ENCODE data around the gene ADAMTS10. TPM values are rescaled to one million over a fixed set of nuclear protein-coding genes. Genes with fewer than 3 reads are reported as not detected.
"Not testable (repeated sequence)": the region's sequence is repeated elsewhere in the genome, so short reads cannot be mapped to it uniquely, and the experiment has no call there.

The ADAMTS10 gene
- total RNA-seq, 1 experiment from 2014 or later, result not detected

DNA sequence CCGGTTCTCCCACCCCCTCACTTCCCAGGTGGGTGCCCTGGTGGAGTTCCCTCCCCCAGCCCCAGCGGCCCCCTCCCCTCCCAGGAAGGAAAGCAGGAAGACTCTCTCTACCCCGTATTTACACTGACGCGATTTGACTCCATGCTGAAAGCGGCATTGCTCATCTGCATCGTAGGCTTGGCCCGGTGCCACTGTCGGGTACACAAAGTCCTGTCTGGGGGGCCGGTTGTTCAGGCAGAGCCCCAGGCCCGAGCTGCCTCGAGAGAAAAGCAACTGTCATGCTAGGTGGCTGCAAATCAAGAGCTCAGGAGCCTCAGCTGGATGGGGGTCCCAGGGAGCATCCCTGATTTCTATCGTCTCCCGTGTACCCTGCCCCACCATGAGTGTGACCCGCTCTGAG, 14.9 kb downstream of the ADAMTS10 start:
- DNase-seq (ENCODE audit: low read depth), result no peak

DNA sequence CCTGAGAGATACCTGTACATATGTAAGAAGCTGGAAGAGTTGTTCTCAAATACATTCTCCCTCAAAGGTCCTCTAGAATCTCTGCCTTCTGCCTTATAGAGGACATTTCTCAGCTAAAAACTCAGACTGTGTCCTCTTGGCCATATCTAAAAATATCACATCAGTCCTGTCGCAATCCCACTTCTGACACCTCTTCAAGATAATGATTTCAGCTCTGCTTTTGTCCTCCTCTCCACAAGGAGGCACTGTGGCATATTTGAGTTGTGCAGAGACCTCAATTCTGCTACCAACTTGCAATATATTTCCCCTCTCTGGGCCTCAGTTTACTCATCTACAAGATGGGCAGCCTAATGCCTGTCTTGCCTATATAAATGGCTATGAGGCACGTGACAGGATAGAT, 16.6 kb downstream of the ADAMTS10 start:
- no peak for DNase-seq (ENCODE audit: low read depth)

DNA sequence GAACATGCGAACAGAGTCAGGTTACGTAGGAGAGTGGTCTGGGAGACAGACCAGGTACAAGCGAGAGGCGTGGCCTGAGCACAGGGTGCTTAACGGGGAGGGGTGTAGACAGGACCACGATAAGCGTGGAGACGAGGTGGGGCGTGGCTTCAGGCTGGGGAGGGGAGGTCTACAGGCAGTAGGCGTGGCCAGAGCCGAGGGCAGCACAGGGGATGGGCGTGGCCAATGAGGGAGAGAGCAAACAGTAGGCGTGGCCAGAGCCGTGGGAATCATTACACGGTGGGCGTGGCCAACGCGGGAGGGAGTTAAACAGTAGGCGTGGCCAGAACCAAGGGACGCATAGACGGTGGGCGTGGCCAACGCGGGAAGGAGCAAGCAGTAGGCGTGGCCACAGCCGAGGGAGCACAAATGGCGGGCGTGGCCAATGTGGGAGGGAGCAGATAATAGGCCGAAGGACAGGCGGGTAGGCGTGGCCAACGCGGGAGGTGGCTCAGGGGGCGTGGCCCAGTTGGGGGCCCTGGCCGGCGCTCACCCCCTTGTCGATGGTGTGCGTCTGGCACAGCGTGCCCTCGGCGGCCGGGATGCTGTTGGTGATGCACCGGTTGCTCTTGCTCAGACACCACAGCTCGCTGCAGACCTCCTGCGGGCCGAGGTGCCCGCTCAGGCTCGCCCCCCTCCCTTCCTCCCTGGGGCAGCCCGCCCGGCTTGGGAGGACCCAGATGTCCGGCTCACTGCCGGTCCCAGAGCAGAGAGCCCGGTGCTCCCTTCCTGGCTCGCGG, 18.1 kb downstream of the ADAMTS10 start:
- DNase-seq (ENCODE audit: low read depth), result peak; percentile 8

DNA sequence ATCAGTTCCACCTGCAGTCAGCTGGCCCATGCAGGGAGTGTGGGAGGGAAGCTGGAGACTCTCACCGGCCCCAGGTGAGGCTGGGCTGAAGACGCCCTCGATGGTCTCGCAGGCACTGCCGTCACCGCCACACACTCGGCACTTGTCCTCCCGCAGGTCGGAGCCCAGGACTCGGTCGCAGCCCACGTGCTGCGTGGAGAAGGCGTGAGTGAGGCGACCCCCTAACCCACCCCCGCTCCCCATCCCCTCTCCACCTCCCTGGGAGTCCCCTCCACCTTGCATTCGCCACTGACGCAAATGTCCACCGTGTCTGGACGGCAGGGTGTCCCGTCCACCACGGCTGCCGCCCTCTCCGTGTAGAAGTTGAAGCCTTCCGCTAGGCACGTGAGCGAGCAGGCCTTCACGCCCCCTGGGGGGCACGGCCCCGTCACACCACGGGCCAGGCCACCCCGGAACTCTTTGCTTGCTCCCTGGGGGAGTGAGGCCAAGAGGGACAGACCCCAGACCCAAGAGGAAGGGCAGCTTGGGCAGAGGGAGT, 21.3 kb downstream of the ADAMTS10 start:
- no peak for DNase-seq (ENCODE audit: low read depth)

DNA sequence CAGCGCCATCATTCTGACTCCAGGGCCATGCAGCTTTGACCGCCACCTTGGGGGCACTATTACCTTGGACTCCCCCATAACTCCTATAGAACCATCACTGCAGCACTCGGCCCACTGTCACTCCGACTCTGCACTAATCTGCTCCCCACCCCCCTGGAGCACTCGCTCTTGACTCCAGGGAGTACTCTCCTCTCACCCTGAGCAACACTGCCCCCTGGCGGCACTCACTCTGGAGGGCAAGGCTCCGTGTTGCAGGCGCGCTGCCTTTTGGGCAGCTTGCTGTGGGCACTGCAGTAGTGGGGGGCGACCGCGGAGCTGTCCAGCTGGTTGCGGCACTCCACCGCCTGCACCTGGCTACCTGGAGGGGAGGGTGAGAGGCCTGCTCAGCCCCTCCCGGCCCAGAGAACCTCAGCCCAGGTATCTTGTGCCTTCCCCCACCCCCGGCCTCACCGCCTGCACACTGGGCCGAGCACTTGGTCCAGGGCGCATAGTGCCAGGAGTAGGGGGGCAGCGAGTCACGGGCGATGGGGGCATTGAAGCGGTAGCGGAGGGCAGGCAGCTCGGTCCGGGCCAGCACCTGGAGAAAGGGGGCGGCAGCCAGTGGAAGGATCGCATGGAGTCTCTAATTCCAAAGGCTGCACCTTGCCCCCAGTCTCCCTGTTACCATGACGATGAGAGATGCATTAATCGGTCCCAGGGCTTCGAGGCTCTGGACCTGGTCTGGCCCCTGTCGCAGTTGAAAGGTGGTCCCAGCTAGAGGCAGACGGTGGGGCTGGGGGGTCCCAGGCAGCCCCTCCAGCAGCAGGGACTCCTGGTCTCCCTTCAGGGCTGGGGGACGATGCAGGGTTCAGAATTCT, 24.4 kb downstream of the ADAMTS10 start:
- no peak for DNase-seq (ENCODE audit: low read depth)

DNA sequence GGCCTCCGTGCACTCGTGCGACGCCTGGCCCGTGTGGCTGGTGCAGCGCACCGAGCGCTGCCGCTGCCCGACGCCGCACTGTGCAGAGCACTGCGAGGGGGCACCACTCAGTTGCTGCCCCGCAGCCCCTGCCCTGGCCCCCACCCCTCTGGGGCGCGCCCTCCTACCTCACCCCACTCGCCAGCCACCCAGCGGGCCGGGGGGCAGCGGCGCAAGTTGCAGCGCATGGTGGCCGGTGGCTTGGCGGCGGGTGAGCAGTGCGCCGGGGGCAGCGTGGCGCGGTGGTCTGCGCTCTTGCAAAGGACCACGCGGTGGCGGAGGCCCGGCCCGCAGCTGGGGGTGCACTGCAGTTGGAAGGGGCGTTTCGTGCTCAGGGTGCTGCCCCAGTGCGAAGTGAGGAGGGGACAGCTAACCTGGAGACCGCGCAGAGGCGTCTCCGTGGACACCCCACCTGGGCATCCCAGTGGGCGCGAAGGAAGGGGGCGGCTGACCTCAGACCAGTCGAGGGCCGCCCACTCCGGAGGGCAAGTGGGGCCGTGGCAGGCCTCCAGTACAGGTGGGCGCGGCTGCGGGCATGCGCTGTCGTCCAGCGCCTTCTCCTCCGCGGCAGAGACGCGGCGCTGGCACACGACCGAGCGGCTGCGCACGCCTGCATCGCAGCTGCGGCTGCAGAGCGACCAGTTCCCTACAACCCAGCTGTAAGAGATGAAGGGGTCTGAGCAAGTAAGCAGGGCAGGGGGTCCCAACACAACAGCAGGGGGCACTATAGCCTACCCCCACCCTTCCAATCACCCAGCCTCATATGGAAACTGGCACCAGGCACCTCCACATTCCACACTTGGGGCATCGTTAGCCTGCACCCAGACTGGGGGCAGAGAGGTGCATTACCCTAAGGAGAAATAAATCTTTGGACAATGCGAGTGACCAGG, 25.3 kb downstream of the ADAMTS10 start:
- no peak for DNase-seq (ENCODE audit: low read depth)

DNA sequence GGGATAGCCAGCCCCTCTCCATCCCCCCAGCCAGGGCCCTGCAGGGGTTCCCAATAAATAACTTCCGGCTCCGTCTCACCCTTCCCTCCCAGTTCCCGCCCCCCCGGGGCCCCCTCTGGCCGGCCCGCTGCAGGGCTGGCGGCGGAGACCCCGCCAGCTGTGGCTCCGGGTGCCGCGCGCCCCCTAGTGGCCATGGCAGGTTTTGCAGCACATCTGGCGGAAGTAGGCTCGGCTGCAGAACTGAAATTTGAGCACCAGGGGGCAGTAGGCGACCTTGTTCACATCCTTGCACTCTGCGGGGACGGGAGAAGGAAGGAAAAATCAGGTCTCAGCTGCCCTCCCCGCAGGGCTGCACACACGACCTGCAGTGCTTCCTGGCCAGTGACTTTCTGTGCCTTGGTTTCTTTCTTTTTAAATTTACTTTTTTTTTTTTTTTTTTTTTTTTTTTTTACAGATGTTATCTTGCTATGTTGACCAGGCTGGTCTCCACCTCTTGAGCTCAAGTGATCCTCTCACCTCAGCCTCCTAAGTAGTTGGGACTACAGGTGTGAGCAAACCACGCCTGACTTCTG, 29.7 kb downstream of the ADAMTS10 start:
- peak; percentile 71 for DNase-seq (ENCODE audit: low read depth)

DNA sequence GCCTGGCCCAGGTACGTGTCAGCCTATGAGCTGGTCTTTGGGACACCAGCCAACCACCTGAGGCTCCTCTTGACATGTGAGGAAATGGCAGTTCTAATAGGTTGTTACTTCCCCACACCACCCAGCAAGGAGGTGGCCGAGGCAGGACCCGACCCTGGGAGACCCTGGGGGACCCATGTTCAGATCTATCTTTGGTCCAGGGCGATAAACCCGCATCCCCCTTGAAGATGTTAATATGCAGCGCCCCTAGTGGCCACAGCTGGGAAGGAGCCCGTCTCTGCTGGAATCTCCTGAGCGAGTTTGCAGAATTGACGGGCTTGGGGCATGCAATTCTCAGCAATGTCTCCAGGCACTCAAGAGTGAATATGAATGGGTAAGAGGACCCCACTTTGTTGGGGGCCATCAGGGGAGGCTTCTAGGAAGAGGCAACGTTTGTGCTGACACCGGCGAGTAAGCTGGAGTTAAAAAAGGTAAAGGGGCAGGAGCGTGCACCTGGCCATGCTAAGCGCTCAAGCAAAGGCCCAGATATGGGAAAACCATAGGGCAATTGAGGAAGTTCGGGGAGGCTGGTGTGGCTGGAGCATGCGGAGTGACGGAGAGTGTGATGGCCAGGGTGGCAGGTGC, 31.8 kb downstream of the ADAMTS10 start:
- DNase-seq (ENCODE audit: low read depth), result peak; percentile 22

DNA sequence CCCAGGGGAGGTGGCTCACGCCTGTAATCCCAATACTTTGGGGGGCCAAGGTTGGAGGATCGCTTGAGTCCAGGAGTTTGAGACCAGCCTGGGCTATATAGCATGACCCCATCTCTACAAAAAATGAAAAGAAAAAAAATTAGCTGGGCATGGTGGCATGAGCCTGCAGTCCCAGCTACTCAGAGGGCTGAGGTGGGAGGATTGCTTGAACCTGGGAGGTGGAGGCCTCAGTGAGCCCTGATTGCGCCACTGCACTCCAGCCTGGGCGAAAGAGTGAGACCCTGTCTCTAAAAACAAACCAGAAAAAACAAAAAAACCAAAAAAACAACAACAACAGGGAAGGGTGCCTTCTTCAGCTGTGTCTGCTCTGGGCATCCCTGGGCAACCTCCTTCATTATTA, 32.8 kb downstream of the ADAMTS10 start:
- DNase-seq (ENCODE audit: low read depth), result no peak

DNA sequence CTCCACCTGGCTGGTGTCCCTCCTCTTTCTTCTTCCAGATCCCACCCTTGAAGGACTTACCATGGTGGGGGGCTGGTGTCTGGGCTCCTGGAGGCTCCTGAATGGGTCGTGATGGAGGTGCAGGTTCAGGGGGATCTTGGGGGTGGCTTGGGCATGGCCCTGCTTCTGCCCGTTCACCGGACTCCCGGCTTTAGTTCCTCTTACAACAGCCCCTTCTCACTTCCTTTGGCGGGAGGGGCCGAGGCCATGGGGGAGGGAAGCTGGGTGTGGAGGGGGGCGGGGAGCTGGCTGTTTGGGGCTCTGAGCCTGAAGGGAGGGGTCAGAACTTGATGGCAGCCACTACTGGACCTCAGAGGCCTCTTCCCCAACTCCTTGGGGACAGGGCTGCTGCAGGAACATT, 33.3 kb downstream of the ADAMTS10 start, which contains the start of gene MYO1F:
MYO1F (minus strand) TSS at position 196 of the 400 bp plus-strand sequence; CDS start at position 63, 133 bp downstream.
- DNase-seq (ENCODE audit: low read depth), result no peak

DNA sequence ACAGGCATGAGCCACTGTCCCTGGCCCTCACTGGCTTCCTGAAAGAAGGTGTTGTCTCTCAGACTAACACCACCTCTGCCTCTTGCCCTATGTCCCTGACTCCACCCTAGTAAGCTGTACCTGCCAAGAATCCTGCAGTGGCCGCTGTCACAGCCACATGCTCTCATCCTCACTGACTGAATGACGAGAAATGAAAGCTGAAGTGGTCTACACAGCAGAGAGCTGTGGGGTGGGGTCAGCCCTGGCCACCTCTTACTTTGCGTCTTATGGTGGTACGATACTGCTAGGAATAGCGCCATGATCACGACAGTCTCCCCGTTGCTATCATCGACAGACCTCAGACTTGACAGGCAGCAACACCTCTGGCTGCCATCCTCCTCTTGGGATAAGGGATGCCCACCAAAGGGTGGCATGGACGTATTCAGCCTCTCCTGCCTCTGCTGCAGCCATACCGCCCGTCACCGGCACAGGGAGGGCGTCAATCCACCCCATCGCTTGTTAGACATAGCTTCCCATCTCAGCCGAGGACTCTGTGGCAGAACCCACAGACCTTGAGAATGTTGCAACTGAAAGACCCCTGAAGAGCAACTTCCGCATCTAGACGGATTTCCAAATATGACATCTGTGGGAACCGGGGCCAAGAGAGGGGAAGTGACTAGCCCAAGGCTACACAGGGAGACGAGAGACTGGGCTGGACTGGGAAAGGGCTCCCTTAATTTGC, 34.1 kb downstream of the ADAMTS10 start:
- DNase-seq (ENCODE audit: low read depth), result no peak

DNA sequence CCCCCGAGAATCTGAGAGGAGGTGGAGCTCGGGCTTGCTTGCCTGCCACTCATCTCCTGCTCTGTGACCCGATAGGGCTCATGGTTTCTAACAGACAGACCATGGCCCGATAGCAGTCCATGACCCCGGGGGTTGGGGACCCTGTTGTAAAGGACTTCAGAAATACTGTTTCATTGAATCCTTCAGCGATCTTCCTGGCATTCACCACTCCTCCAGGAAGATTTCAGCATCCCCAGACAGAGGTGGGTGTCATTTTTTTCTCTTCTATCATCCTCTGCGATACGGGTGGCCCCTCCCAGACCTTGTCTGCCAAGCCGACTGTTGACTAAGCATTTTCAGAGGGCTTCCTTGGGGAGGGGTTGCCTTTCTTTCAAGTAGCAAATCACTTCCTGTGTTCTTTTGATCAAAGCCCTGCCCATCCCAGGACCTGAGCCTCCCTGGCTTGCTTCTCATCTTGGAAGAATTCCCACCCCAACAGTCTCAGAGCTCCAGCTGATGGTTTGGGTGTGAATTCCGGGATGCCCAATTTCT, 35.0 kb downstream of the ADAMTS10 start:
- DNase-seq (ENCODE audit: low read depth), result peak; percentile 14

DNA sequence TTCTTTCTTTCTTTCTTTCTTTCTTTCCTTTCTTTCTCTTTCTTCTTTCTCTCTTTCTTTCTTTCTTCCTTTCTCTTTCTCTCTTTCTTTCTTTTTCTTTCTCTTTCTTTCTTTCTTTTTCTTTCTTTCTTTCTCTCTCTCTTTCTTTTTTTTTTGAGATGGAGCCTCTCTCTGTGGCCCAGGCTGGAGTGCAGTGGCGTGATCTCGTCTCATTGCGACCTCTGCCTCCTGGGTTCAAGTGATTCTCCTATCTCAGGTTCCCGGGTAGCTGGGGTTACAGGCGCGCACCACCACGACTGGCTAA, 35.9 kb downstream of the ADAMTS10 start:
- not testable (repeated sequence) for DNase-seq (ENCODE audit: low read depth)

DNA sequence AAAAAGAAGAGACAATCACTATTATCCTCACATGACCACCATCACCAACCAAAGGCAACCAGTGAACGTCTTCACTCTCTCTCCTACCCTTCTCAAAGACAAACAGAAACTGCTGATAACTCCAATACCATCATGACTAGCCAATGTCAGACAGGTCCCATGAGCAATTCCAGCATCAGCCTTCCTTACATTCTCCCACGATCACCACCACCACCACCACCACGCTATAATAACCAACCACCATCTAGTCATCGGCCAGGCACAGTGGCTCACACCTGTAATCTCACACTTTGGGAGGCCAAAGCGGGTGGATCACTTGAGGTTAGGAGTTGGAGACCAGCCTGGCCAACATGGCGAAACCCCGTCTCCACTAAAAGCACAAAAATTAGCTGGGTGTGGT, 37.2 kb downstream of the ADAMTS10 start:
- DNase-seq (ENCODE audit: low read depth), result no peak

DNA sequence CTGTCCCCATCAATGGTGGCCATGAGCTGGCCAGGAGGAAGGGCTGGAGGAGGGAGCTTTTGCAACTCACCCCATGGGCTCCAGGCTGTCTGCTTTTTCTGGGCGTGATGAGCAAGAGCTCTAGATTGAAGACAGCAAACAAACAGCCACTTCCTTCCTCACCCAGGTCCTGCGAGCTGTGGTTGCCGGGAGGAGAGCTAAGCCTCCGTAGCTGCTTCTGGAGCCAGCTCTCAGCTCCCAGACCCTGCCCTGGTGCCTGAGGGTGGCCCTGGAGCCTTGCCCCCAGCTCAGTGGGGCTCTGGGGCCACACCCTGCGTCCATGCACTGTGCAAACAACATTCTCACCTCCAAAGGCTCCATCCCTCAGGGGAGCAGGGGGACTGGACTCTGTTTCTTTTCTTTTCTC, 39.5 kb downstream of the ADAMTS10 start:
- peak; percentile 40 for DNase-seq (ENCODE audit: low read depth)

DNA sequence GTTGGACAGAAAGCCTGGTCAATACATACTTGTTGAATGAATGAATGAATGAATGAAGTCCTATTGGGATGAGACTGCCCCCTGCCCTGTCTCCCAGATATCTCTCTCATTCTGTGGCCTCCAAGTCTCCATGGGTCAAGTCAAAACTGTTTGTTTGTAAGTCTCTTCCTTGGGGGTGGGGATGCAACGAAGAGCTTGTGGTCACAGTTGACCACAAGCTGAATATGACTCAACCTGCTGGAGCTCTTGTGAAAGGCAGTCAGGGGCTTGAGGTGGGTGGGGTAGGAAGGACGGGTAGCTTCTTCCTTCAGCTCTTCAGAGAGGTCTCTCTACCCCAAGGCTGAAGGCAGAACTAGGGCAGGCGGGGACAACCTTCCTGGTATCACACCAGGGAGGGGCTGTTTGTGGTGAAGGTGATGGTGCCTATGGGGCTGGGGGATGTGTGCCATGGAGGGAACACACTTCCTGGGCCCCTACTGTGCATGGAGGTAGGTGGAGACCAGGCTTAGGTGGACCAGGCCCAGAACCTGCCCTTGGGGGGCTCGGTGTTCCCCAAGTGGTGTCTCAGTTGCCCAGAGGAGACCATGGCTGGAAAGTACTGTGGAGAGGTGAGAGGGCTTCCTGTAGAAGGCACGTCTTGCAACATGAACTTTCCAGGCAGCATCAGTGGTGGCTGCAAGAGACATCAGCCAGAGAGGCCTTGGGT, 41.3 kb downstream of the ADAMTS10 start:
- DNase-seq (ENCODE audit: low read depth), result peak; percentile 86

DNA sequence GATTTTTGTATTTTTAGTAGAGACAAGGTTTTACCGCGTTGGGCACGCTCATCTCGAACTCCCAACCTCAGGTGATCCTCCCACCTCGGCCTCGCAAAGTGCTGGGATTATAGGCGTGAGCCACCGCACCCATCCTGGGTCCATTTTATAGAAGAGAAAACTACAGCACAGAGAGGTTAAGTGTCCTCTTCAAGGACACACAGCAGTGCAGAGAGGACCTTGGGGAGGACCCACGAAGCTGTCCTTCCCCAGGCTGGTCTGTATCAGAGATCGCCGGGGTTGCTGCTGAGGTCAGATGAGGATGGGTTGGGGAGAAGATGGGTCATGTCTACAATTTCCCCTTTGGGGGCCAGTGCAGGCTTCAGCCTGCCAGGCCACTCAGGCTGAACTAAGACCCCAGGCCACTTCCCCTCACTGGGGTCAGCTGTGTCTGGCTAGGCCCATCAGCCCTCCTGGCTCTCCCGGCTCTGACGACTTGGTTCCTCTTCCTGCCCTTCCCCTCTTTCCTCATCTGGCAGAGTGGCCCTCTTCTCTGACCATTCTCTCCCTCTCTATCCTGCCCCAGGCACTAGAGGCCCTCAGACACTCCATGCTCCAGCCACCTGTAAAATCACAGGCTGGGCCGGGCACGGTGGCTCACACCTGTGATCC, 42.9 kb downstream of the ADAMTS10 start:
- DNase-seq (ENCODE audit: low read depth), result no peak

DNA sequence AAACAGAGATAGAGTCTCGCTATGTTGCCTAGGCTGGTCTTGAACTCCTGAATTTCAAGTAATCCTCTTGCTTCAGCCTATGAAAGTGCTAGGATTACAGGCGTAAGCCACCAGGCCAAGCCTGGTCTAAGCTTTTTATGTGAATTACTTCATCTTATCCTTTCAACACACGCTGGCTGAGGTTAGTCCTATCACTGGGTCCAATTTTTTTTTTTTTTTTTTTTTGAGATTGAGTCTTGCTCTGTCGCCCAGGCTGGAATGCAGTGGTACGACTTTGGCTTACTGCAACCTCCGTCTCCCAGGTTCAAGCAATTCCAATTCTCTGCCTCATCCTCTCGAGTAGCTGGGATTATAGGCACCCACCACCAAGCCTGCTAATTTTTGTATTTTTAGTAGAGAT, 43.7 kb downstream of the ADAMTS10 start:
- no peak for DNase-seq (ENCODE audit: low read depth)

Data from HT1080 (cell line).